ENCODE results near the gene UQCRQ.
"Not testable (repeated sequence)": the region's sequence is repeated elsewhere in the genome, so short reads cannot be mapped to it uniquely, and the experiment has no call there.

Gene UQCRQ

GRCh38 chr5:132840896-132841295 lies 25.5 kb upstream of the UQCRQ start:
- CTCF ChIA-PET = no interaction called here
- H3K36me3 Mint-ChIP-seq = no peaks in the 10 kb centered on the region
- H3K27me3 Mint-ChIP-seq = peaks cover 19% of the 10 kb centered on the region
- H3K9me3 Mint-ChIP-seq = no peaks in the 10 kb centered on the region
- no peaks in the 10 kb centered on the region for H3K4me1 Mint-ChIP-seq
- no peak for DNase-seq
- H3K4me3 Mint-ChIP-seq = no peak overlapping the region
- H3K27ac Mint-ChIP-seq = no peak overlapping the region

GRCh38 chr5:132841305-132841704 lies 25.1 kb upstream of the UQCRQ start:
- Mint-ChIP-seq H3K36me3 (no peaks in the 10 kb centered on the region), H3K9me3 (no peaks in the 10 kb centered on the region), H3K4me3 (no peak overlapping the region), H3K27ac (no peak overlapping the region), H3K4me1 (no peaks in the 10 kb centered on the region), H3K27me3 (peaks cover 19% of the 10 kb centered on the region)
- no peak for DNase-seq
- CTCF ChIA-PET = no interaction called here

GRCh38 chr5:132848270-132848669 lies 18.2 kb upstream of the UQCRQ start:
- Mint-ChIP-seq H3K27me3 (peaks cover 11% of the 10 kb centered on the region), H3K9me3 (no peaks in the 10 kb centered on the region), H3K4me1 (no peaks in the 10 kb centered on the region), H3K36me3 (no peaks in the 10 kb centered on the region), H3K27ac (no peak overlapping the region), H3K4me3 (no peak overlapping the region)
- CTCF ChIA-PET = interaction anchor here (1.5 kb wide), 1 partner anchor 29 kb away, joined by 3 read pairs; no protein-coding TSS in a partner anchor
- no peak for DNase-seq

GRCh38 chr5:132849347-132849746 lies 17.1 kb upstream of the UQCRQ start:
- Mint-ChIP-seq H3K4me3 (no peak overlapping the region), H3K4me1 (peaks cover 2% of the 10 kb centered on the region), H3K36me3 (no peaks in the 10 kb centered on the region), H3K9me3 (no peaks in the 10 kb centered on the region), H3K27ac (no peak overlapping the region), H3K27me3 (peaks cover 9% of the 10 kb centered on the region)
- no peak for DNase-seq
- CTCF ChIA-PET = no interaction called here

- CTCF ChIA-PET = no interaction called here
- Mint-ChIP-seq H3K27me3 (peaks cover 11% of the 10 kb centered on the region), H3K9me3 (no peaks in the 10 kb centered on the region), H3K36me3 (no peaks in the 10 kb centered on the region), H3K4me3 (no peak overlapping the region), H3K27ac (no peak overlapping the region), H3K4me1 (peaks cover 2% of the 10 kb centered on the region)
- no peak for DNase-seq
Observed at GRCh38 chr5:132850066-132850465, 16.4 kb upstream of the UQCRQ start.

- Mint-ChIP-seq H3K27ac (no peak overlapping the region), H3K4me1 (peaks cover 2% of the 10 kb centered on the region), H3K27me3 (peaks cover 39% of the 10 kb centered on the region), H3K9me3 (no peaks in the 10 kb centered on the region), H3K36me3 (no peaks in the 10 kb centered on the region), H3K4me3 (no peak overlapping the region)
- no peak for DNase-seq
- CTCF ChIA-PET = interaction anchor here (1.1 kb wide), 1 partner anchor 11 kb away, joined by 3 read pairs; no protein-coding TSS in a partner anchor
Observed at GRCh38 chr5:132853323-132853722, 13.1 kb upstream of the UQCRQ start.

- DNase-seq = no peak
- Mint-ChIP-seq H3K36me3 (no peaks in the 10 kb centered on the region), H3K4me3 (no peak overlapping the region), H3K27ac (no peak overlapping the region), H3K27me3 (peaks cover 39% of the 10 kb centered on the region), H3K9me3 (no peaks in the 10 kb centered on the region), H3K4me1 (peaks cover 2% of the 10 kb centered on the region)
- CTCF ChIA-PET = interaction anchor here (1.1 to 1.4 kb wide), 2 partner anchors 10 to 31 kb away, joined by 3 read pairs; no protein-coding TSS in a partner anchor
Observed at GRCh38 chr5:132853790-132854189, 12.7 kb upstream of the UQCRQ start.

- CTCF ChIA-PET = interaction anchor here (1.0 to 1.4 kb wide), 4 partner anchors 10 to 169 kb away, joined by 3 to 4 read pairs (median 3); no protein-coding TSS in a partner anchor
- Mint-ChIP-seq H3K27ac (no peak overlapping the region), H3K4me1 (peaks cover 2% of the 10 kb centered on the region), H3K4me3 (no peak overlapping the region), H3K9me3 (no peaks in the 10 kb centered on the region), H3K36me3 (no peaks in the 10 kb centered on the region), H3K27me3 (peaks cover 39% of the 10 kb centered on the region)
- no peak for DNase-seq
Observed at GRCh38 chr5:132854301-132854700, 12.1 kb upstream of the UQCRQ start.

GRCh38 chr5:132854992-132855391 lies 11.4 kb upstream of the UQCRQ start:
- peaks cover 39% of the 10 kb centered on the region for H3K27me3 Mint-ChIP-seq
- H3K9me3 Mint-ChIP-seq, H3K36me3 Mint-ChIP-seq, H3K4me3 Mint-ChIP-seq, H3K27ac Mint-ChIP-seq, DNase-seq, H3K4me1 Mint-ChIP-seq: not testable (repeated sequence)
- CTCF ChIA-PET = interaction anchor here (1.0 to 1.4 kb wide), 3 partner anchors 11 to 170 kb away, joined by 3 to 4 read pairs (median 3); no protein-coding TSS in a partner anchor

- Mint-ChIP-seq H3K4me3 (no peak overlapping the region), H3K36me3 (no peaks in the 10 kb centered on the region), H3K27ac (no peak overlapping the region), H3K4me1 (peaks cover 2% of the 10 kb centered on the region), H3K27me3 (peaks cover 36% of the 10 kb centered on the region), H3K9me3 (no peaks in the 10 kb centered on the region)
- CTCF ChIA-PET = no interaction called here
- DNase-seq = no peak
Observed at GRCh38 chr5:132856011-132856410, 10.4 kb upstream of the UQCRQ start.

GRCh38 chr5:132859889-132860437 lies 6.5 kb upstream of the UQCRQ start:
- H3K4me1 Mint-ChIP-seq = no peaks in the 10 kb centered on the region
- no peak for DNase-seq
- H3K27me3 Mint-ChIP-seq = peaks cover 47% of the 10 kb centered on the region
- CTCF ChIA-PET = interaction anchor here (1.3 kb wide), 1 partner anchor 26 kb away, joined by 3 read pairs; no protein-coding TSS in a partner anchor
- H3K4me3 Mint-ChIP-seq = no peak overlapping the region
- H3K36me3 Mint-ChIP-seq = no peaks in the 10 kb centered on the region
- H3K27ac Mint-ChIP-seq = no peak overlapping the region
- H3K9me3 Mint-ChIP-seq = no peaks in the 10 kb centered on the region

- peaks cover 6% of the 10 kb centered on the region for H3K4me1 Mint-ChIP-seq
- no peaks in the 10 kb centered on the region for H3K9me3 Mint-ChIP-seq
- no peak for DNase-seq
- peaks cover 39% of the 10 kb centered on the region for H3K27me3 Mint-ChIP-seq
- H3K4me3 Mint-ChIP-seq = no peak overlapping the region
- CTCF ChIA-PET = interaction anchor here (1.3 kb wide), 1 partner anchor 27 kb away, joined by 3 read pairs; no protein-coding TSS in a partner anchor
- H3K27ac Mint-ChIP-seq = no peak overlapping the region
- no peaks in the 10 kb centered on the region for H3K36me3 Mint-ChIP-seq
Observed at GRCh38 chr5:132860742-132861141, 5.7 kb upstream of the UQCRQ start.

- peaks cover 24% of the 10 kb centered on the region for H3K36me3 Mint-ChIP-seq
- peaks cover 24% of the 10 kb centered on the region for H3K4me1 Mint-ChIP-seq
- peak overlapping the region; percentile 93 for H3K4me3 Mint-ChIP-seq
- DNase-seq = no peak
- peaks cover 24% of the 10 kb centered on the region for H3K27me3 Mint-ChIP-seq
- H3K9me3 Mint-ChIP-seq = no peaks in the 10 kb centered on the region
- H3K27ac Mint-ChIP-seq = peak overlapping the region; percentile 98
- CTCF ChIA-PET = interaction anchor here (0.7 to 1.1 kb wide), 2 partner anchors 11 to 17 kb away, joined by 3 to 4 read pairs; no protein-coding TSS in a partner anchor
Observed at GRCh38 chr5:132865668-132866341, 637 bp upstream of the UQCRQ start.

GRCh38 chr5:132867046-132867451 lies 607 bp downstream of the UQCRQ start:
- Mint-ChIP-seq H3K4me1 (peaks cover 24% of the 10 kb centered on the region), H3K4me3 (peak overlapping the region; percentile 93), H3K27ac (peak overlapping the region; percentile 98), H3K9me3 (no peaks in the 10 kb centered on the region), H3K36me3 (peaks cover 24% of the 10 kb centered on the region), H3K27me3 (peaks cover 19% of the 10 kb centered on the region)
- no peak for DNase-seq
- CTCF ChIA-PET = interaction anchor here (0.9 kb wide), 1 partner anchor 37 kb away, joined by 4 read pairs; the partner anchor contains the start of gene SHROOM1

- H3K4me1 Mint-ChIP-seq = peaks cover 24% of the 10 kb centered on the region
- H3K4me3 Mint-ChIP-seq = peak overlapping the region; percentile 21
- H3K27ac Mint-ChIP-seq = peak overlapping the region; percentile 67
- peaks cover 30% of the 10 kb centered on the region for H3K36me3 Mint-ChIP-seq
- CTCF ChIA-PET = interaction anchor here (1.5 kb wide), 1 partner anchor 15 kb away, joined by 5 read pairs; no protein-coding TSS in a partner anchor
- peaks cover 11% of the 10 kb centered on the region for H3K27me3 Mint-ChIP-seq
- H3K9me3 Mint-ChIP-seq = no peaks in the 10 kb centered on the region
- DNase-seq = no peak
Observed at GRCh38 chr5:132868754-132869153, 2.3 kb downstream of the UQCRQ start.
